Right kidney (tissue), 1 donor: ENCODE results near the gene KCNH2.

Experiments used
- DNase-seq: peaks from one replicate; pipeline ENCODE4 v3.0.0-alpha.2; 2016

The KCNH2 gene

DNA sequence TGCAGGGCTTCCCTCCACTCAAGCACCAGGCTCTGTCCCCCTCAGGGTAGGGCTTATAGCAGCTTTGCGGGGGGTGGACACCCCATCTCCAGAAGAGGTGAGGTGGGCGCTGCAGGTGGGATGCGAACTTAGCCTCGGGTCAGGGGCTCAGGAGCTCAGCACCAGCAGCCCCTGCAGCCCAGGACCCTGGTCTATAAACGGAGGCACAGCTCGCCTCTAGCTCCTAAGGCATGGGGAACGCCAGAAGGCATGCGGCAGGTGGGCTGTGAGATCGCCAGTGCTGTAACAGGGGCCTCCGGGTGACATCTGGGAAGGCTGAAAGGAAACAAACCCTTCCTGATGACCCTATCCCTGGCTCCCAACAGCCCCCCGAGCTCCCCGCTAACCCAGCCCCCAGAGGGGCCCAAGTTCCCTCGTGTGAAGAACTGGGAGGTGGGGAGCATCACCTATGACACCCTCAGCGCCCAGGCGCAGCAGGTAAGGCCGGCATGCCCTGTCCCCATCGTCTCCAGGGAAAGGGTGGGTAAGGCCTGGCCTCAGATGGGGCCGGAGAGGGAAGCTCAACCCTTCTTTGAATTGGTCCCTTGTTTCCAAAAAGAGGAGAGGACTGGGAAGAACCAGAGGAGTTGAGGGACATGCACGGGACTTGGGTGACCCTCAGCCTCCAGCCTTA, 16.9 kb upstream of the KCNH2 start:
- DNase-seq = no peak

DNA sequence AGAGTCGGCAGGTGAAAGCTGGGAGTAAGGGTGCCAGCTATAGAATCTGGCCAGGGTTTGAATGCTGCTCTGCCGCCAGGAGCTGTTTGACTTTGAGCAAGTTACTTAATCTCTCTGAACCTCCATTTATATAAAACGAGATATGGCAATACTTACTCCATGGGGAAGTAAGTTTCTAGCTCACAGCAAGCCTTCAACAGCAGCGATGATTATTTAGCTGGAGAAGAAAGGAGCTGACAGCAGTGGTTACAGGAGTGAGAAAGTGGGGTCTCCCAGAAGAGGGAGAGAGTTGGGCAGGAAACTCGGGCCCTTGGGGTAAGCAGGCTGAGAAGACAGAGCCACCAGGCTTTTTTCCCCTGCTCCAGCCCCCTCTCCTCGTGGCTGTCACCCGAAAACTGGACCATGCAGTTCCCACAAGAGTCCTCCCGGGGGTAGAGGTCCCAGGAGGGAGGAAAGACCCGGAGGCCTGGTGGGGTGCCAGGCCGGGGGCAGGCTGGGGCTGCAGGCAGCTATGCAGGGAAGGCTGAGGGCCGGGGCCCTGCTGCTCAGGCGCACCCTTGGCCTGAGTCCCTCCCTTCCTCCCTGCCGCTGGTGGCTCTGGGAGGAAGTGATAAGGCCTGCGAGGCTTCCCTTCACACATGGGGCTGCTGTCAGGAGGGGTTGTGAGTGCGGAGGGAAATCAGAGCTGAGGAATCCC, 16.2 kb upstream of the KCNH2 start:
- no peak for DNase-seq

DNA sequence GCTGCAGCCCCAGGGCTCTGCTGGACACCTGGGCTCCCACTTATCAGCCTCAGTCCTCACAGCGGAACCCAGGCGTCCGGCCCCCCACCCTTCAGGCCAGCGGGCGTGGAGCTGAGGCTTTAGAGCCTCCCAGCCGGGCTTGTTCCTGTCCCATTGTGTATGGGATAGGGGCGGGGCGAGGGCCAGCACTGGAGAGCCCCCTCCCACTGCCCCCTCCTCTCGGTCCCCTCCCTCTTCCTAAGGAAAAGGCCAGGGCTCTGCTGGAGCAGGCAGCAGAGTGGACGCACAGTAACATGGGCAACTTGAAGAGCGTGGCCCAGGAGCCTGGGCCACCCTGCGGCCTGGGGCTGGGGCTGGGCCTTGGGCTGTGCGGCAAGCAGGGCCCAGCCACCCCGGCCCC, 15.4 kb upstream of the KCNH2 start:
- no peak for DNase-seq

DNA sequence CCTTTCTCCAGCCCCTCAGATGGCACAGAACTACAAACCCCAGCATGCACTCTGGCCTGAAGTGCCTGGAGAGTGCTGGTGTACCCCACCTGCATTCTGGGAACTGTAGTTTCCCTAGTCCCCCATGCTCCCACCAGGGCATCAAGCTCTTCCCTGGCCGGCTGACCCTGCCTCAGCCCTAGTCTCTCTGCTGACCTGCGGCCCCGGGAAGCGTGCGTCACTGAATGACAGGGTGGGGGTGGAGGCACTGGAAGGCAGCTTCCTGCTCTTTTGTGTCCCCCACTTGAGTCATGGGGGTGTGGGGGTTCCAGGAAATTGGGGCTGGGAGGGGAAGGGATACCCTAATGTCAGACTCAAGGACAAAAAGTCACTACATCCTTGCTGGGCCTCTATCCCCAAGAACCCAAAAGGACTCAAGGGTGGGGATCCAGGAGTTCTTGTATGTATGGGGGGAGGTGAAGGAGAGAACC, 14.7 kb upstream of the KCNH2 start:
- DNase-seq = no peak

DNA sequence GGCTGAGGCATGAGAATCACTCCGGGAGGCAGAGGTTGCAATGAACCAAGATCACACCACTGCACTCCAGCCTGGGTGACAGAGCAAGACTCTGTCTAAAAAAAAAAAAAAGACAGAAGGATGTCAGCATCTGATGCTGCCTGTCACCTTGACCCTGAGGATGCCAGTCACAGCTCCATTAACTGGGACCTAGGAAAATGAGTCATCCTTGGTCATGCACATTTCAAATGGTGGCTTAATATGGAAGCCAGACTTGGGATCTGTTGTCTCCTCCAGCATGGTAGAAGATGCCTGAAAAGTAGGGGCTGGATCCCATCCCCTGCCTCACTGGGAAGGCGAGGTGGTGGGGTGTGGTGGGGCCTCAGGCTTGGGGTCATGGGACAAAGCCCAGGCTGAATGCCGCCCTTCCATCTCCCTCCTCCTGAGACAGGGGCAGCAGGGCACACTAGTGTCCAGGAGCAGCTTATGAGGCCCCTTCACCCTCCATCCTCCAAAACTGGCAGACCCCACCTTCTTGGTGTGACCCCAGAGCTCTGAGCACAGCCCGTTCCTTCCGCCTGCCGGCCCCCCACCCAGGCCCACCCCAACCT, 14.0 kb upstream of the KCNH2 start:
- no peak for DNase-seq

DNA sequence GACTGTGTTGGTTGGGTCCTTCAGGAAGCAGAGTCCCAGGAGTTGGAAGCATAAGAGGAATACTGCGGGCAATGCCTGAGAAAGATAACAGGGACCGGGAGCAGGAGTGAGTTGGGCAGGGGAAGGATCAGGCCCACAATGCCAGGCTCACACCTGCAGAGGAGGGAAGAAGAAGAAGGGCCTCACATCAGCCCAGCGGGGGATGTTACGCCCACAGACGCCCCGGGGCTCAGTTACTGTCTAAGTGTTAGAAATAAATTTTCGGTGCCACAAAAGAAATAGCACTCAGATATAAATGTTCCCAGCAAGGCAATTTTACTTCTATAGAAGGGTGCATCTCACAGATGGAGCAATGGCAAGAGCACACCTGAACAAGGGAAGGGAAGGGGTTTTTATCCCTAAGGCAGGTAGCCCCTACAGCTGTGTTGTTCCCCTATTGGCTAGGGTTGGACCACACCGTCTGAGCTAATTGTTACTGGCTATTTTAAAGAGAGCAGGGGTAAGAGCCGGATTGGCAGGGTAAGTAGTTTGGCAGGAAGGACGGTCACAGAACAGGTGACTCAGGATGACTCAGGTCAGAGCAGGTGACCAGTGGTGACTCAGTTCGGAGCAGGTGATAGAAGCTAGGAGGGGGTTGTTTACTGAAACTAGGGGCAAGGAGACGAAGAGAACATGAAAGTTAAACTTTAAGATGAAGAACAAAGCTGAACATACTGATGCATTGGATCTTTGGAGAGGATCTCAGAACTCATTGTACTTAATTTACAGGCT, 12.5 kb upstream of the KCNH2 start, which contains the start of gene NOS3:
TSS of gene NOS3 (plus strand) at position 602 of the 771 bp plus-strand sequence. CDS start 2,787 bp downstream, outside the sequence.
- no peak for DNase-seq

DNA sequence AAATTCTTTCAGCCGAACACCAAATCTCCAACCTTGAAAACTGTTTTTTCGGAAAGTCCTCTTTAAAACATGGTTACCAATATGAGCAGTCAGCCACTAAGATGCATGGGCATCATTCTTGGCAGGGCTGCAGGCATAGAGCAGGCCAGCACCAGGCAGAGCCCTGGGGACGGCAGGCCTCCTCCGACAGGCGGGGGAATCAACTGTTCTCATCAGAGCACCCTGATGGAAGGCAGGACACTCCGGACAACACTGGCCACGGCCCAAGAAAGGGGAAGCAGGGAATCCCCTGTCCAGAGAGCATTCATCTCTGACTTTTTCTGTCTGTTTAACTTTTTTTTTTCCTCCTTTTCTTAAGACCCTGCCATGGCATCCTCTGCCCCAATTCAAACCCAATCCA, 11.3 kb upstream of the KCNH2 start:
- no peak for DNase-seq

DNA sequence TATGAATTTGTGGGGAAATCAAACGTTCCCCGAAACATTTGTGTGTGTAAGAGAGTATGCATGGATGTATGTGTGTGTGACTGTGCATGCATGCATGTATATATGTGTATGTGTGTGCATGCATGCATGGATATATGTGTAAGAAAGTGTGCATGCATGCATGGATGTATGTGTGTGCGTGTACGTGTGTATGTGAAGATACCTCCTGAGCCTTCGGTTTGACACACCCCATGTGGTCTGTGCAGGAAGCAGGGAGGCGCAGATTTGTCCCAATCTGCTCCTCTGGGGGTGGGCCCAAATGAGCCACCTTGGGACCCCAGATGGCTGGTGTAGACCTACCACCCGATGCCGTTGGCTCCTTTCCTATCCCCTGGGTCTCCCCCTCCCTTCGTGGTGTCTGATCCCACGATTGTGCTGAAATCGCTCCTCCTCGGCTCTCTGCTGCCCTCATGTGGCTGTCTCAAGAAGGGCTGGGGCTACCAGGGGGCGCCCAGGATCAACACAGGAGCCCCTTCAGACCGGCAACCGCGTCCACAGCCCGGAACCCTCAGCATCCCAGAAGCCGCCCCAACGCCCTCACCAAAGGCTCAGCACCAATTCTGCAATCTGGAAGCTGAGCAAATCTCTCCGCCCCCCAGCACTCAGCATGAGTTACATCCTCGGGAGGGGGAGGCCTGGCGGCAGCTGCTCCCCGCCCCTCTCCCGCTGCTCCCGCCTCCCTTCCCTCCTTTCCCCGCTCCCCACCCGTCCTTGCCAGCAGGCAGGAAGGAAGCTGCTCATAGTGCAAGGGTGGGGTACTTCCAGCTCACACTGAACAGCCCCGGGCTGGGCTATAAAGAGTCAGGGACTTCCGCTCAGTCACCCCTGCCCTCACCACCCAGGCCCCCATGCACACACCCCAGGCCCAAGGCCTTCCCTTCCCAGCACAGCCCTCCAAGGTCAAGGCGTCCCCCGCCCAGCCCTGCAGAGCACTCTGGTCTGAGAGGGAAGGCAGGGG, 10.4 kb upstream of the KCNH2 start:
- DNase-seq = peak; percentile 73

DNA sequence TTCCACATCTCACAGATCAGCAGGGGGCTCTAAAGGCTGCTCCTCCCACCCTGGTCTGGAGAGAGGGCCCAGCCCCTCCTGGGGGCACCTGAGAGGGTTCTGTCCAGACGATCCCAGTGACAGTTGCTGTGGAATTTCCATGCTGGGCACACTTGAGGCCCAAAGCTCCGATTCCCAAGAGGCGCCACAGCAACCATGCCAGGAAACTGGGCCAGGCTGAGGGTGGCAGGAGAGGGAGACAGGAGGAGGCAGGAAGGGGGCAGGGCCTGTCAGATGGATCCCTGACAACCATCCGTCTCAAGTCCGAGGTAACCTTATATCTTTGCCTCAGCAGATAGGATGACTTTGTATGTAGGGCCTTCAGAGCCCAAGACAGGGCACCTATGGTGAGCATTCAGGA, 8.4 kb upstream of the KCNH2 start:
- no peak for DNase-seq

DNA sequence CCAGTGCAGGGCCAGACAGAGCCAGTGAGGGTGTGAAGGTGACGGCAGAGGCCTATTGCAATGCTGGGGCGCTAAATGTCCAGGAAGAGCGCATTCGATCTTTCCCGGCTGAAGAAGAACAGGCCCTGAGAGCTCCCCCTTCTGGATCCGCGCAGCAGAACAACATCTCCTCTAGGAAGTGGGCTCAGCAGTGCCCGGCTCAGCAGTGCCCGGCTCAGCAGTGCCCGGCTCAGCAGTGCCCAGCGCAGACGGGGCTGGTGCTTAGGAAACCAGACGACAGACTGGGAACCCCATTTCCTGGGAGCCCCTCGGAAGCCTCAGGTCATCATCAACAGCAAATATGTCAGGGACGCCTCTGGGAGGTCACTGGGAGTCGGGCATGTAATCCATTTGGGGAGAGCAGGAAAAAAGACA, 8.0 kb upstream of the KCNH2 start:
- DNase-seq = peak; percentile 53

DNA sequence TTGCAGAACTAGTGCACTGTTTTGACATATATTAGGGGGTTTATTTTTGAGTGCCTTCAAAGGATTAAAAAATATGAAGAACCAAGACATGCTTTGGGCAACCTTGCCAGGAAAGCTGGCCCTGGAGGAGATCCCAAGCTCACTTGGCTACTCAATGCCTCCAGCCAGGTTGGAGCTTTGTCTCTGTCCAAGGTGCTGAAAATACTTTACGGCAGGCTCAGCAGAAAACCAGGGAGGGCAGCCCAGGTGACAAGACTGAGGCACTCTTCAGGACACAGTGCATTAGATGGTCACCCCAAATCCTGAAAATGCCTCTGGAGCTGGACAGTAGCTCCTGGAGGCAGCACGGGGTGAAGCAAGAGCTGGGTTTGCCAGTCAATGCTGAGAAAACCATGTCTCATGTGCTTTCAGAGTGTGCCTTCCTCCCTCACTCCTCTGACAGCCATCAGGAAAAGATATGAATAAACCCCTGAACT, 5.8 kb upstream of the KCNH2 start:
- DNase-seq = peak; percentile 51

DNA sequence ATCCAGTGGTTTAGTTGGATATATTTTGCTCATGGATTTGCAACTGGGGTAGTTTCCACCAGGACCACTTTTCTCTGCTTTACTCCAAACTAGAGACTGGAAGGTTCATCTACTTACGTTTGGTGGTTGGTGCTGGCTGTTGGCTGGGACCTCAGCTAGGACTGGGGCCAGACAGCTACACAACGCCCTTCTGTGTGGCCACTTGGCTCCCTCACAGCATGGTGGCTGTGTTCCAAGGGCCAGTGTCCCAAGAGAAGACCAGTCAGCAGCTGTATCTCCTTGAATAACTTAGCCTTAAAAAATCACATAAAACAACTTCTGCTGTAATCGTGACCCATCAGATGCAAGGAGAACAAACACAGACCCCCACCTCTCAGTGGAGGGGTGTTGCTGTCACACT, 4.2 kb upstream of the KCNH2 start:
- no peak for DNase-seq

DNA sequence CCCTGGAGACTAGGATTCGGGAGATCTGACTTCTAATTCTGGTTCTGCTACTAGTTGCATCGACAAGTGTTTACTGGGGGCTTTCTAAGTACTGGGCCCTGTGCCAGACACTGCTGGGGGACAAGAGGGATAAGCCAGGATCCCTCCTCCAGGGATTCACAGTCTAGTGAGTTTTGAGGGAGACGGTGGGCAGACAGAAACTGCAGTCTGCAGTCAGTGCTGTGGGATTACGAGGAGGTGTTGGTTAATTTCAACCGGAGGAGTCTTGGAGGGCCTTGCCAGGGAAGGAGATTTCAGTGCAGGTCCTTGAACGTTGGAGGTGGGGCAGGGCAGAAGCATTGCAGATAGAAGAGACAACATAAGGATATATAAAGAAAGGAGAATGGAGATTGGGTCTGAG, 3.5 kb upstream of the KCNH2 start:
- DNase-seq = no peak

DNA sequence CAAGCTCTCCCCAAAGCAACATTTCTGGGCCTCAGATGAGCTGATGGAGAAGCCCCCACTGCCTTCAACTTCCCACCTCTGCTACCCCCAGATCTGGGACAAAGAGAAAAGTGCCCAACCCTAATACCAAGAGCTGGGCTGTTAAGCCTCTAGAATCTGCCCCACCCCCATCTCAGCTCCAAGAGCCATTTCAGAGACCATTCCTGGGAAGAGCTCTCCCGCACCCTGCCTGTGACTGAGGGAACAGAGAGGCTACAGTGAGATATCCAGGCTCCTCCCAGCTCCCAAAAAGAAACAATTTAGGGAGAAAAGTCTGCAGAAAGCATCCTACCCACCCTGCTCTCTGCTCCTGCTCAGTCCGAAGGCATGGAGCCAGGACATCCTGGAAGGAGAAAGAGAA, 2.5 kb upstream of the KCNH2 start:
- no peak for DNase-seq

DNA sequence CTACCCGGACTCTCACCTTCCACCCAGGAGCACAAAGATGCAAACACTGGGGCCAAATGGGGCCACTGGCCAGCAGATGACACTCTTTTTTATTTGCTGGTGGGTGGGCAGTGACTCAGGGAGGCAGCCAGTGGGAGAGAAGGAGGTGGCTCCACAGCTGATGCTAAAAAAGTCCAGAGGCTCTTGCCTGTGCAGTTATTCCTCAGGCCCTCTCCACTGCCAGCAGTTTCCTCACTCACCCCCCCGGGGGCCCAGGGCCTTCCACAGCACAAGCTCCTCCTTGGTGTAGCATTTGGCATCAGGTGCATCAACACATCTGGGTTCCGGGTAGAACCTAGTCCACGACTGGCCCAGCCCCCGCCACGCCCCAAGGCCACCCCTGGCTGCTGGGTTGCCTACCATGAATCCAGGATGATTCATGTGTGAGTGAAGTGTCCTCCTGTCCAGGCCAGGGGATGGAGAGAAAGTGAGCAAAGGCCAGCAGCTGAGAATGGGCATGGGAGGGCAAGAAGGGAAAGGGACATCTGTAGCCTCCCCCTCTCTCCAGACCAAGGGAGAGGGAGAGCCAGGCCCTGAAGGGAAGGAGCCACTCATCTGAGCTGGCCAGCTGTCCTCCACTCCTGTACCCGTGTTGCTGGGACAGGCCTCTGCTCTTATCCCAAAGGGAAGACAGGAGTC, 1.7 kb upstream of the KCNH2 start:
- DNase-seq = peak; percentile 69

DNA sequence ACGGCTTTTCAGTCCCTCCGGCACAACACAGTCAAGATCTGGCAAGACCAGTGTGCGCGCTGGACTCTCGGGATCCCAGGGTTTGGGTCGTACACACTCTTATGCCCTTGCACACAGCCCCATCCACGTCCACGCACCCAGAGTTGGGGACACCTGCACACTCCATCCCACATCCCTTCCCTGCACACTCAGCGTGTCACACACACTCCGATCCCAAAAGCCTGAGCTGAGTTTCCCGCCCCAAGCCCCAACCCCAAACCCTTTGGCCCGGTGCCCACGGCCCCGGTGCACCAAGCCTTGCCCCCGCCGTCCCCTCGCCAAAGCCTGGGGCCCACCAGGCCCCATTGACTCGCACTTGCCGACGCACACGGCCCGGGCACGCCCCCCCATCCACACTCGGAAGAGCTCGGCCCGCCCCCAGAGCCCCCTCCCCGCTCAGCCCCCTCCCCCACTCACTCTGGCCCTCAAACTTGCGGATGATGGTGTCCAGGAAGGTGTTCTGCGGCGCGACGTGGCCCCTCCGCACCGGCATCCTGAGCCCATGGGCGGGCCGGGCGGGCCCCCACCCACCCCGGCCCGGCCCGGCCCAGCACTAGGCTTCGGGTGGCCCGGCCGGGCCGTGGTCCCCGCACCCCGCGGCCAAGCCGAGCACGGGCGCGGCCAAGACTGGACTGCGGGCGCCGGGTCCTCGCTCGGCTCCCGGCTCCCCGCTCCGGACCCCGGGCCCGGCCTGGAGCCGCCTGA, 567 bp downstream of the KCNH2 start:
- no peak for DNase-seq

DNA sequence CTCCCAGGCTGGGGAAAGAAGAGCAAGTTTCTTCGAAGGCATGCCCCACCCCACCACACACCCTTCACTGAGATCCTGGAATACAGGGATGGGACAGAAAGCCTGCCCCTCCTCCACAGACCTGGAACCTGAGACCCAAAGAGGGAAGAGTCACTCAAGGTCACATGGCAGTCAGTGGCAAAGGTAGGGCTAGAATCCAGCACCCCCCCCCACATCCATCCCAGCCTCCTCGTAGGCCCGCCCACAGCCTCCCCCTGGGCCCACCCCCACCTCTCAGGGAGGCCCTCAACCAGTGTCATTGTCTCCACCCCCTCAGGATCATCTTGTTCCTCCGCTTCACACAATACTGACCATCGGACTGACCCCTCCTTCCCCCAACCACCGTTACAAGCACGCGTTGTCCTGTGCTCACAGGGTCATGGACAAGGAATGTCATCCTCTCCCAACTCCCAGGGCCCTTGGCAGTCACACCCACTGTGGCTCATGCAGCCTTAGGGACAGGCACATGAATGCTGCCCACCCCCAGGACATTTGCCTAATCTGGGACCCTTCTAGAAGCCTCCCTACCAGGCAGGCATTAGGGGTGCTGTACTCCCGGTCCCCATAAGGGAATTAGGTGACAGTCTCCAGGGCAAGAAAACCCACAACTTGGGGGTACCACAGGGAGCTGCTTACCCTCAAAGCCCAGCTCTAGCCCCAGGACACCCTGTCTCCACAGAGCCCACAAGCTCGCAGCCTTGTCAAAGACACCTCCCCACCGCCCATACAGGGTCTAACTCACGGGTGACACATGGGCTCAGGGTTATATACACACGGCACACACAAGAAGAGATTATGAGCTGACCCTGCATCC, 1.4 kb downstream of the KCNH2 start:
- DNase-seq = no peak

DNA sequence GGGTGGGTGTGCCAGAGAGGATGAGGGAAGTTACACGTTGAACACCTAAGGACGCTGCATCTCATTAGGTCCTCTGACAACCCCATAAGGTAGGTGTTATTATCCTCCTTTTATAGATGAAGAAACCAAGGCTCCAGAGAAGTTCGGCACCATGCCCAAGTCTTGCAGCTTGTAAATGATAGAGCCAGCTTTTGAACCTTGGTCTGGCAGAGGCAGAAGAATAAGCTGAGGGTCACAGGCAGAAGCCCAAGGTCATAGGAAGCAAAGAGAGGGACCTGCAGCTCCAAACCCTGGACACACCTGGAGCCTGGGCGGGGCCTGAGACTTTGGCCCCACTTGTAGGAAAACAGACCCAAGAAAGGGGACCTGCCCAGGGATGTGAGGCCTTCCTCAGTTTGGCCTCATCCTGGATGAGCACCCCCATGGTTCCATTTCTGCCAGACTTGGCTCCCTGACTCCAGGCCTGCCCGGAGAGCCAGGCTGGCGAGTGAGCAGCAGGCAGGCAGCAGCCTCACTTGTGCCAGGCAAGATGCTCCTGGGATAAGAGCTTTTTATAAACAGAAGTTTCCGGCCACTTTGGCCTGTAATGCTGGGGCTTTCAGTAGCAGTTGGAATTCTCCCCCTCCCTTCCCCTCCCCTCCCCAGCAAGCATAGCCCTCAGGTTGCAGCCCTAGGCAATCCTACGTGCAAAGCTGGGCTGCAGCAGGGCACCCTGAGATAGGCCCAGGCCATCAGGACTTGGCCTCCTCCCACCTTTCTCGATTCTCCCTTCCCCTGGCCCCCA, 2.4 kb downstream of the KCNH2 start:
- DNase-seq = no peak
